Measurements from ENCODE around the gene GINS1.

- TF ChIP-seq CTCF (IDR thresholded peaks at IDR 0.05) (no peak), POLR2A (IDR thresholded peaks at IDR 0.05) (no peak)
Measured at GRCh38 chr20:25374842-25375241, 32.6 kb upstream of the GINS1 start.
